Measurements from ENCODE around the gene GRAP2.

DNA sequence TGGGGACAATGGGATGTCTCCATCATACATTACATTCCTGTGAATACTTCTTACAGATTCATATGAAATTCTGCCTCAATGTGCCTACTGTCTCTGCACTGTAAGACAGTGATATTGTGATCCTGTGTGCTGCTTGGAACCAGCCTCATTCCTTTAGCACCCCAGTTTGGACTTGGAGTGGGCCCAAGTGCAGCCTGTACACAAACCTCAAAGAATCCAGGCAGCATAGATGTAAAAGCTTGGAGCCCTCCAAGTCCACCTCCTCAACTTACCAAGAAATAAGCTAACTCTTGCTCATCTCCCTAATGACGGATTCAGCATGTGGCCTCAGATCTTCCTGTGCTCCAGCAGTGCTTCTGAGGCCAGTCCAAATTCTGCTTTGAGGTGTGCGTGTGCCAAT lies 24.4 kb downstream of the GRAP2 start:
- TF ChIP-seq POLR2AphosphoS5 (IDR thresholded peaks at IDR 0.05) (no peak), EP300 (IDR thresholded peaks at IDR 0.05) (no peak), POLR2A (IDR thresholded peaks at IDR 0.05; ENCODE audit: low read depth) (no peak)
- TF ChIP-seq, protein P1, sequence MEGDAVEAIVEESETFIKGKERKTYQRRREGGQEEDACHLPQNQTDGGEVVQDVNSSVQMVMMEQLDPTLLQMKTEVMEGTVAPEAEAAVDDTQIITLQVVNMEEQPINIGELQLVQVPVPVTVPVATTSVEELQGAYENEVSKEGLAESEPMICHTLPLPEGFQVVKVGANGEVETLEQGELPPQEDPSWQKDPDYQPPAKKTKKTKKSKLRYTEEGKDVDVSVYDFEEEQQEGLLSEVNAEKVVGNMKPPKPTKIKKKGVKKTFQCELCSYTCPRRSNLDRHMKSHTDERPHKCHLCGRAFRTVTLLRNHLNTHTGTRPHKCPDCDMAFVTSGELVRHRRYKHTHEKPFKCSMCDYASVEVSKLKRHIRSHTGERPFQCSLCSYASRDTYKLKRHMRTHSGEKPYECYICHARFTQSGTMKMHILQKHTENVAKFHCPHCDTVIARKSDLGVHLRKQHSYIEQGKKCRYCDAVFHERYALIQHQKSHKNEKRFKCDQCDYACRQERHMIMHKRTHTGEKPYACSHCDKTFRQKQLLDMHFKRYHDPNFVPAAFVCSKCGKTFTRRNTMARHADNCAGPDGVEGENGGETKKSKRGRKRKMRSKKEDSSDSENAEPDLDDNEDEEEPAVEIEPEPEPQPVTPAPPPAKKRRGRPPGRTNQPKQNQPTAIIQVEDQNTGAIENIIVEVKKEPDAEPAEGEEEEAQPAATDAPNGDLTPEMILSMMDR (IDR thresholded peaks at IDR 0.05) = no peak

Measured in esophagus muscularis mucosa (tissue), 4 donors.